ENCODE measurements around the gene AMELY.

DNA sequence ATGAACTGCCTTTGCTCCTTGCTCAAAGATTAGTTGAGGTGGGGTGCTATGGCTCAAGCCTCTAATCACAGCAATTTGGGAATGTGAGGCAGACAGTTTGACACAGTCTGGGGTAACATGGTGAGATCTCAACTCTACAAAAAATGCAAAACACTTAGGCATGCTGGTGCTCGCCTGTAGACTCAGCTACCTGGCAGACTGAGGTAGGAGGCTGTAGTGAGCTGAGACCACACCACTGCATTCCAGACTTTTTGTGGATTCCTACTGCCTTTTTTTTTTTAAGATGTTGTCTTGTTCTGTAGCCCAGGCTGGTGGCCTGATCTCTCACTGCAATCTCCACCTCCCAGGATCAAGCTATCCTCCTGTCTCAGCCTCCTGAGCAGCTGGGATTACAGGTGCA lies 4.0 kb downstream of the AMELY start:
- TF ChIP-seq POLR2A (IDR thresholded peaks at IDR 0.05; ENCODE audit: extremely low read depth, insufficient read length) (no peak), MYC (IDR thresholded peaks at IDR 0.05; ENCODE audit: low read depth, low read length) (no peak)
- TF ChIP-seq, protein P1, sequence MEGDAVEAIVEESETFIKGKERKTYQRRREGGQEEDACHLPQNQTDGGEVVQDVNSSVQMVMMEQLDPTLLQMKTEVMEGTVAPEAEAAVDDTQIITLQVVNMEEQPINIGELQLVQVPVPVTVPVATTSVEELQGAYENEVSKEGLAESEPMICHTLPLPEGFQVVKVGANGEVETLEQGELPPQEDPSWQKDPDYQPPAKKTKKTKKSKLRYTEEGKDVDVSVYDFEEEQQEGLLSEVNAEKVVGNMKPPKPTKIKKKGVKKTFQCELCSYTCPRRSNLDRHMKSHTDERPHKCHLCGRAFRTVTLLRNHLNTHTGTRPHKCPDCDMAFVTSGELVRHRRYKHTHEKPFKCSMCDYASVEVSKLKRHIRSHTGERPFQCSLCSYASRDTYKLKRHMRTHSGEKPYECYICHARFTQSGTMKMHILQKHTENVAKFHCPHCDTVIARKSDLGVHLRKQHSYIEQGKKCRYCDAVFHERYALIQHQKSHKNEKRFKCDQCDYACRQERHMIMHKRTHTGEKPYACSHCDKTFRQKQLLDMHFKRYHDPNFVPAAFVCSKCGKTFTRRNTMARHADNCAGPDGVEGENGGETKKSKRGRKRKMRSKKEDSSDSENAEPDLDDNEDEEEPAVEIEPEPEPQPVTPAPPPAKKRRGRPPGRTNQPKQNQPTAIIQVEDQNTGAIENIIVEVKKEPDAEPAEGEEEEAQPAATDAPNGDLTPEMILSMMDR (IDR thresholded peaks at IDR 0.05; ENCODE audit: low read depth, low read length) = no peak
- TF ChIP-seq, protein P2, sequence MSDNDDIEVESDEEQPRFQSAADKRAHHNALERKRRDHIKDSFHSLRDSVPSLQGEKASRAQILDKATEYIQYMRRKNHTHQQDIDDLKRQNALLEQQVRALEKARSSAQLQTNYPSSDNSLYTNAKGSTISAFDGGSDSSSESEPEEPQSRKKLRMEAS (IDR thresholded peaks at IDR 0.05; ENCODE audit: low read depth, low read length) = no peak
